ENCODE data around the gene PRRT1. TPM values are rescaled to one million over a fixed set of nuclear protein-coding genes. Genes with fewer than 3 reads are reported as not detected.
"Not testable (repeated sequence)": the region's sequence is repeated elsewhere in the genome, so short reads cannot be mapped to it uniquely, and the experiment has no call there.

The PRRT1 gene
- total RNA-seq, 2 donors from 2014 or later, result 0.17 to 0.29 TPM

DNA sequence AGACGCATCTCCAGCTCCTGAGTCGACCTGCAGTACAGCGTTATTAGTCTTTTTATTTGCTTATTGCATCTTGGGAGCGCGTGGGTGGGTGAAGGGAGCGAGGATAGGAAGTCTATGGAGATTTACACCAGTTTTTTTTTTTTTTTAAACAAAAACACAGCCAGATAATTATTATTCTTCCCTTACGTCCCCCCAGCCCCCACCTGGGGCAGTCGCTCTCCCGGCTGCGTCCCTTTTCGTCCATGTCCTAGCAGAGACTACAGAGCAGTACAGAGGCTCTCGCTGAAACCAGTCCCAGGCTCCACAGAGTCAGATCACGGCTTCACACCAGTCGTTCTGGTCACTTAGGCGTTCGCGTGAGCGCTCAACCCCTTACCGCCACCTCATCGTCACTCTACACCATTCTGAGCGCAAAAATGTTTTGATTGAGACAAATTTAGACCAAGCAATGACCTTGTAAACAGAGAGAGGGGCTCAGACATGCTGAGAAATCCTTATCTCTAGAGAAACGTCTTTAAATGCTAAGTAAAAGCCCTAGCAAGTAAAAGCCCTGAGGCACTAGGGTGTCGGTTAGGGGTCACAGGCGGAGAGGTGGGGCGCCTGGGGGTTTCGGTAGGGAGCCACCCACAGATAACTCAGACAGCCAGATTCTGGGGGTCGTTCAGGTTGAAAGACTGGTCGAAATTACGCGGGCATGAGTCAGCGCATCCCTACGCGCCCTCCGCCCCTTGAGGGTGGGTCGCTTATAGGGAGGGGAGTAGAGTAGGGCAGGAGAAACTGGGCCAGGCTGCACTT lies 1.2 kb upstream of the PRRT1 start:
- no peak for ATAC-seq (replicated peaks)
- H3K27me3 Mint-ChIP-seq, result peaks cover 27% of the 10 kb centered on the region
- peaks cover 9% of the 10 kb centered on the region for H3K36me3 Mint-ChIP-seq (ENCODE audit: low read depth)
- H3K4me3 Mint-ChIP-seq, result peak overlapping the region; percentile 90
- H3K9me3 Mint-ChIP-seq, result no peaks in the 10 kb centered on the region
- H3K4me1 Mint-ChIP-seq, result peaks cover 33% of the 10 kb centered on the region
- peak overlapping the region; percentile 36 for H3K27ac Mint-ChIP-seq

- H3K4me1 Mint-ChIP-seq, result peaks cover 33% of the 10 kb centered on the region
- no peak overlapping the region for H3K27ac Mint-ChIP-seq
- H3K36me3 Mint-ChIP-seq (ENCODE audit: low read depth), result no peaks in the 10 kb centered on the region
- peaks cover 28% of the 10 kb centered on the region for H3K27me3 Mint-ChIP-seq
- no peak overlapping the region for H3K4me3 Mint-ChIP-seq
- no peak for ATAC-seq (replicated peaks)
- H3K9me3 Mint-ChIP-seq, result no peaks in the 10 kb centered on the region
Observed at GRCh38 chr6:32151181-32151862, 417 bp downstream of the PRRT1 start.

GRCh38 chr6:32149932-32150870 lies 1.5 kb downstream of the PRRT1 start:
- peaks cover 28% of the 10 kb centered on the region for H3K27me3 Mint-ChIP-seq
- H3K4me3 Mint-ChIP-seq, result peak overlapping the region; percentile 3
- H3K9me3 Mint-ChIP-seq, result no peaks in the 10 kb centered on the region
- peaks cover 29% of the 10 kb centered on the region for H3K4me1 Mint-ChIP-seq
- H3K27ac Mint-ChIP-seq, result no peak overlapping the region
- H3K36me3 Mint-ChIP-seq (ENCODE audit: low read depth), result no peaks in the 10 kb centered on the region
- ATAC-seq (replicated peaks), result no peak

DNA sequence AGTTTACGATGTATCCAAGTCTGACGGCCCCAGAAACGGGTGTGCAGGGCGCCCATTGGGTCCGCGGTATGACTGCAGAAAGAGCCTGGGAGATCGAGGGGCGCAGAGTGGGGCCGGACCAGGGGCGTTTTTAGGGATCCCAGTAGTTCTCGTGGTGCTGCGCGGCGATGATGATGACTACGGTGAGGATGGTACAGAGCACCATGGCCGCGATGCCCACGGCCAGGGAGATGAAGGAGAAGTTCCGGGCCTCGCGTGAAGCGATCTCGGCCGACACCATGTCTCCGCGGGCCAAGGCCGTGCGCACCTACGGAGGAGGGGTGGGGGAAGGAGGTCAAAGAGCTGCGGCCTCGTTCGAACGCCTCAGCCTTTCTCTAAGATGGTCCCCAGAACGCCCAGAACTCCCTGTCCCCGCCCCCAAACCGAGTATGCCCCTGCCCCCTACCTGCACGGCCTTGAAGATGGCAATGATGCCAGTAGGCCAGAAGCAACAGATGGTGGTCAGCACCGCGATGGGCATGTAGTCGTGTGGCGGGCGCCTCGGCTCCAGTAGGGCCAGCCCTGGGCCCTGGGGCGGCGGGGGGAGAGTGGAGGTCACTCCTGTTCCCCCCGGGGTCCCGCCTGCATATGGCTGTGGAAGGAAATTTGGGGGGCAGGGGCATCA lies 2.5 kb downstream of the PRRT1 start:
- Mint-ChIP-seq H3K4me1 (peaks cover 20% of the 10 kb centered on the region), H3K27me3 (peaks cover 28% of the 10 kb centered on the region), H3K36me3 (ENCODE audit: low read depth) (no peaks in the 10 kb centered on the region), H3K4me3 (peak overlapping the region; percentile 80), H3K9me3 (no peaks in the 10 kb centered on the region), H3K27ac (peak overlapping the region; percentile 48)
- ATAC-seq (replicated peaks), result peak; percentile 32

DNA sequence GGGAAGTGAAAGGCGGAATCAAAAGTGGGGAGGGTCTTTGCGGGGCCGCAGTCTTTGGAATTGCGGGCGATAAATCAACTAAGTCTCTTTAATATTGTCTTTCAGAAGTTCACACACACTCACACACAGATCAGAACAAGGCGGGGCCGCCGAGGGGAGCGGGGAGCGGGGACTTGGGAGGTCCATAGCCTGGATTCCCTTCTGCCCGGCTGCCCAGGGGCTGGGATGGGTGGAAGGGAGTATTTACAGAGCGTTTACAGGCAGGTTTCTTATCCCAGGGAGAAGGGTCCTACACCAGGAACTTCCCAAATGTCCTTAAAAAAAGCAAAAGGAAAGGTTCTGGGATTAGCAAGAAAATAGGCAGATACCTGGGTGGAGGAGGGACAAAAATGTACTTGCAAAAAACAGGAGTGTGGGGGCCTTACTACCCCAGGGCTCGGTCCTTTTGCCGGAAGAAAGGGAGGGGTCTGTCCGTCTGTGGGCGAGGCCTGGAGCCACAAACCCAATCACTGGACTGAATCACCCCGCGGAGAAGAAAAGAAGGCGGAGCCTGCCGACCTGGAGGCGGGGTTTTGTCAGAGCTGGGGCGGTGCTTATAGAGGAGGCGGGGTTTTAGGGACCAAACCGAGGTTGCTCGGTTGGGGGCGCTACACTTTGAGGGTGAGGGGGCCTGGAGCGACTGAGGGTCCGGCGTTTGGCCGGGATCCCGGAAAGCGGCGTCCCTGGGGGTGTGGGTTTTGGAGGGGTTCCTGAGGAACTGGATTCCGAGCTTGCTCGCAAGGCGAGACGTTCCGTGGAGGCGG lies 3.2 kb downstream of the PRRT1 start:
- Mint-ChIP-seq H3K36me3 (ENCODE audit: low read depth) (no peaks in the 10 kb centered on the region), H3K27ac (peak overlapping the region; percentile 48), H3K27me3 (peaks cover 28% of the 10 kb centered on the region), H3K9me3 (no peaks in the 10 kb centered on the region), H3K4me1 (peaks cover 17% of the 10 kb centered on the region), H3K4me3 (peak overlapping the region; percentile 80)
- ATAC-seq (replicated peaks), result peak; percentile 85

DNA sequence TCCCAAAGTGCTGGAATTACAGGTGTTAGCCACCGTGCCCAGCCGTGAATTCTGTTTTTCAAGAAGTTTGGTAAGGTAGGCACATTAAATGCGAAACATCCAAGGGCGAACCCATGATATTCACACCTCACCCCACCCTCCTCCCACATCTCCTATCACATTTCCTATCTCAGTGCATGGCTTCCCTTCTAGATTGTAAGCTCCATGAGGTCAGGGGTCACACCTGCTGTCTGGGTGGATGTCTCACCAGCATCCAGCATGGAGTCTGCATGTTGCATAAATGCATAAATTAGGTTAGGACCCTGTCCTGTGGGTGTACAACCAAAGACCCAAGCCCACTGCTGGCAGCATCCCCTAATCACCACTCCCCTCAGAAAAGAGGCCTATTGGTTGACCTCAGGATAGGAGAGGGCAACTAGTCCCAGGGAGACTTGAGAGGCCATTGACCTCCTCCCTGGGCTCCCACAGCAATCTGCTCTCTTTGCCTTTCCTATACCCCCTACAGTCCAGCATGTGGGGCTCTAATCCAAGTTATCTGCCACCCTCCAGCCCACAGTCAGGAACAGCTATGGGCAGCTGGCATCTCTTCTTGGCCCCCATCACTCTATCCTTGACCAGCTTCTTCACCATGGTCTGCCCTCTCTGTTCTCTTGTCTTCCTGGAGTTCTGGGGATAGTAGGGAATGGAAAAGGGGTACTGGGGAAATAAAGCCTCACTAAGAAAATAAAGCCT lies 4.2 kb downstream of the PRRT1 start:
- H3K27ac Mint-ChIP-seq, result no peak overlapping the region
- peak overlapping the region; percentile 80 for H3K4me3 Mint-ChIP-seq
- H3K36me3 Mint-ChIP-seq (ENCODE audit: low read depth), result no peaks in the 10 kb centered on the region
- H3K4me1 Mint-ChIP-seq, result peaks cover 12% of the 10 kb centered on the region
- no peak for ATAC-seq (replicated peaks)
- no peaks in the 10 kb centered on the region for H3K9me3 Mint-ChIP-seq
- peaks cover 28% of the 10 kb centered on the region for H3K27me3 Mint-ChIP-seq

DNA sequence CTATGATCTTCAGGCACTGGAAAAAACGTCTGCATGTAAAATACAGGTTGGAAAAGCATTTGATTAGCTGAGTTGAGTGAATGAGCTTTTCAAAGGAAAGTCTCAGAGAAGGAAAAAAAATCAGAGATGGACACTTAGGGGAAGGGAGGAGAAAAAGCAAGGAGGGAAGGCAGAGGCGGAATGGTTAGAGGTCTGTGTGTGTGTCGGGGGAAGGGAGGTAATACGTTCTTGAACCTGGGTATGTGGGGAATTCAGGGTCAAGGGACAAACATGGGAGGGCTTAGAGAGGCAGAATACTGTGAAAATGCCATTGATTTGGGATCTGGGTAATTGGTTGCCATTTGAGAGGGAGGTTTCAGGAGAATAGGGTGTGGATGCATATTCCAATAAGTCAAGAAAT lies 5.1 kb downstream of the PRRT1 start:
- Mint-ChIP-seq H3K36me3 (ENCODE audit: low read depth) (no peaks in the 10 kb centered on the region), H3K27ac (no peak overlapping the region), H3K9me3 (no peaks in the 10 kb centered on the region), H3K4me1 (peaks cover 12% of the 10 kb centered on the region), H3K27me3 (peaks cover 34% of the 10 kb centered on the region), H3K4me3 (no peak overlapping the region)
- ATAC-seq (replicated peaks), result no peak

DNA sequence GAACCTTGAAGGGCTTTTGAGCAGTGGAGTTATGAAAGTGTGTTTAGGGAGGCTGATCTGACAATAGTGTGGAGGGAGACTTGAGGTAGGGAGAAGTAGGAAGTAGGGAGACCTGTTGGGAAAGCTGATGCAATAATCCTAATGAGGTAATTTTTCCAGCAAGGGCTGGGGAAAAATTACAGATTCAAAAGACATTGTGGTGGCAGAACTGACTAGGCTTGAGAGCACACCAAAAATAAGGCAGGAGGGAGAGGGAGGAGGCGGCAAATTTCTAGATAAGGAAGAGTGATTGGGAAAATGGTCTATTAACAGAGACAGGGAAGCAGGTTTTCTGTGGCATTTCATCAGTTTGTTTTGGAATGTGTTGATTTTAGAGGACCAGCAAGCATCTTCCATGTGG lies 5.5 kb downstream of the PRRT1 start:
- no peaks in the 10 kb centered on the region for H3K9me3 Mint-ChIP-seq
- no peak for ATAC-seq (replicated peaks)
- H3K4me1 Mint-ChIP-seq, result peaks cover 12% of the 10 kb centered on the region
- peaks cover 35% of the 10 kb centered on the region for H3K27me3 Mint-ChIP-seq
- no peaks in the 10 kb centered on the region for H3K36me3 Mint-ChIP-seq (ENCODE audit: low read depth)
- no peak overlapping the region for H3K27ac Mint-ChIP-seq
- H3K4me3 Mint-ChIP-seq, result no peak overlapping the region

DNA sequence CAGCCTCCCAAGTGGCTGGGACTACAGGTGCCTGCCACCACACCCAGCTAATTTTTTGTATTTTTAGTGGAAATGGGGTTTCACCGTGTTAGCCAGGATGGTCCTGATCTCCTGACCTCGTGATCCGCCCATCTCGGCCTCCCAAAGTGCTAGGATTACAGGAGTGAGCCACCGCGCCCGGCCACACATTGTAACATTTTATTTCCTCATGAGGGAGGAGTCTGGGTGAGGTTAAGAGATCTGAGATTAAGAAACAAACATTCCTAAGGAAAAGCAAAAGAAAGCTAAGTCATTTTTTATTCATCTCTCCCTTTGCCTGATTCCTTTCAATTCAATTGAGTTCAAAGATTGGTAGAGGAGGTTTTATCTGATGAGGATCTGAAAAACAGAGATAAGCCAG lies 7.5 kb downstream of the PRRT1 start:
- not testable (repeated sequence) for ATAC-seq (replicated peaks); H3K9me3 Mint-ChIP-seq; H3K4me3 Mint-ChIP-seq; H3K4me1 Mint-ChIP-seq; H3K36me3 Mint-ChIP-seq (ENCODE audit: low read depth); H3K27ac Mint-ChIP-seq
- peaks cover 26% of the 10 kb centered on the region for H3K27me3 Mint-ChIP-seq

DNA sequence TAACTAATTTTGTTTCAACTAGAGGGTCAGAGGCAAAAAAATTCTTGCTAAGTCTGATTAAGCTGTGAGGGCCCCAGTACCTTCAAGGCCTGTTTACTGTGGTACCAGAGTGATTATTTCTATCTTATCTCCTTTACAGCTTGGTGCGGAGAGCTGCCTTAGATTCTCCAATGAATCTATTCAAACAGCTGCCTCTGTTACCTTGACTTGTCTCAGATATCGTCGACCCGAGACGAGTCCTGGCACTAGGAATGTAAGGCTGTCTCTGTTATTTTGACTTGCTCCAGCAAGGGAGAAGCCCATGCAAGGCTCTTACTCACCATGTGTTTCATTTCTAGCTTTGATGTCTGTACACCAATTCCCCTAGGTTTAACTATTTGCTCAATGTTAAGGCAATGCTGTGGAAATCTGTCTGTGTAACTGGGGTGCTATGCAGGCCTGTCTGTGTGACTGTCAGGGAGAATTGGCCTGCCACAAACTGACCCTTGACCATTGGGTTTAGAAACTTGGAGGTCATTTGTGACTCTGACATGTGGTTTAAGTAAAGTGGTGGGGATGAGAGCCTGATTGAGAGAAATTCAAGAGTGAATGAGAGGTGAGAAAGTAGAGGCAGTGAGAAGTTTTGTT lies 11.2 kb downstream of the PRRT1 start:
- H3K27ac Mint-ChIP-seq, result no peak overlapping the region
- no peak for ATAC-seq (replicated peaks)
- H3K4me1 Mint-ChIP-seq, result no peaks in the 10 kb centered on the region
- no peak overlapping the region for H3K4me3 Mint-ChIP-seq
- H3K36me3 Mint-ChIP-seq (ENCODE audit: low read depth), result no peaks in the 10 kb centered on the region
- H3K27me3 Mint-ChIP-seq, result peaks cover 13% of the 10 kb centered on the region
- H3K9me3 Mint-ChIP-seq, result no peaks in the 10 kb centered on the region

DNA sequence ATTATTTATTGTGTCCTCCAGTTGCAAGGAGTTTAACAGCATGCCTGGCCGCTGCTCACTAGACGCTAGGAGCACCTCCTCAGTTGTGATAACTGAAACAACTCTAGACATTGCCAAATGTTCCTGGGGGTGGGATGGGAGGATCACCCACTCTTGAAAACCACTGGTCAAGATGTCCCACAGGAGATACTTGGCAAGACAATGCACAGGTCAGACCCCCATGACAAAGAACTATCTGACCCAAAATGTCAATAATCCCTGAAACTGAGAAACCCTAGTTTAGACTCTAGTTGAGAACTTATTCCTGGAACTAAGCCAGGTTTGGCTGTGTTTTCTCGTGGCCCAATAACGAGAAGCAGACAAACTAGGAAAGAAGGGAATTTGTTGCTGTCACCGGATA lies 12.1 kb downstream of the PRRT1 start:
- ATAC-seq (replicated peaks), result no peak
- Mint-ChIP-seq H3K9me3 (no peaks in the 10 kb centered on the region), H3K27ac (no peak overlapping the region), H3K4me1 (no peaks in the 10 kb centered on the region), H3K4me3 (no peak overlapping the region), H3K36me3 (ENCODE audit: low read depth) (no peaks in the 10 kb centered on the region), H3K27me3 (peaks cover 13% of the 10 kb centered on the region)

DNA sequence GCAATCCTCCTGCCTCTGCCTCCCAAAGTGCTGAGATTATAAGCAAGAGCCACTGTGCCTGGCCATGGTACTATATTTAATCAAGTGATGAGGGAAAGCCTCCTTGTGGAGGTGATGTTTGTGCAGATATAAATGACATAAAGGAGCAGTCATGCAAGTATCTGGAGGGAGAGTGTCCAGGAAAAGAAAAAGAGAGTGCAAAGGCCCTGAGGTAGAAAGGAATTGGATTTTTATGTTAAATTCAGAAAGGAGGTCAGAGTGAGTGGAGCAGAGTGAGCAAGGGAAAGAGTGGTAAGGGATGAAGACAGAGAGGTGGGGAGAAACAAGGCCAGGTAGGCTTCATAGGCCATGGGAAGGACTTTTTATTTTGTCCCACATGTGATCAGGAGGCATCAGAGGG lies 14.3 kb downstream of the PRRT1 start:
- no peaks in the 10 kb centered on the region for H3K36me3 Mint-ChIP-seq (ENCODE audit: low read depth)
- ATAC-seq (replicated peaks), result no peak
- peaks cover 17% of the 10 kb centered on the region for H3K27me3 Mint-ChIP-seq
- no peaks in the 10 kb centered on the region for H3K4me1 Mint-ChIP-seq
- peak overlapping the region; percentile 27 for H3K27ac Mint-ChIP-seq
- no peaks in the 10 kb centered on the region for H3K9me3 Mint-ChIP-seq
- no peak overlapping the region for H3K4me3 Mint-ChIP-seq

DNA sequence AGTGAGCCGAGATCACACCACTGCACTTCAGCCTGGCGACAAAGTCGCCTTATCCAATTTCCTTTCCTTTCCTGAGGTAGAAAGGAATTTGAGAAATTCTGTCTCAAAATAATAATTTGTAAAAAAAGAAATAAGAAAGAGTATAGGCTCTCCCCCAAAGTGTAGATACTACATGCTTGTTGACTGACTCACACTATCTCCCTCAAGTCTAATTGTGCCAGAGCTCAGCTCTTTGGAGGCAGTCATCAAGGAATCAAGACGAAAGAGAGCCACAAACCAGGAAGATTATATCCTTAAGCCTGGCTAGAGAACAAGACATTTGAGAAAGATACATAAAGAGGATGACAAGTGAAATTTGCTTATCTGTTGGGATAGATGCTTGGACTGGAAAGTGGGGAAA lies 18.0 kb downstream of the PRRT1 start:
- ATAC-seq (replicated peaks), result no peak

More for the DNA sequence above, 18.0 kb downstream of the PRRT1 start:
- no peak overlapping the region for H3K27ac Mint-ChIP-seq
- H3K4me1 Mint-ChIP-seq, result no peaks in the 10 kb centered on the region
- no peak overlapping the region for H3K4me3 Mint-ChIP-seq
- peaks cover 3% of the 10 kb centered on the region for H3K27me3 Mint-ChIP-seq
- H3K36me3 Mint-ChIP-seq (ENCODE audit: low read depth), result no peaks in the 10 kb centered on the region
- H3K9me3 Mint-ChIP-seq, result no peaks in the 10 kb centered on the region

Data from activated T-helper 17 cell treated with anti-CD3 and anti-CD28 coated beads, Interleukin-2, amount 50 U/mL, for 72 hours (primary cell).